Purkinje cell (primary cell): Measurements from ENCODE around the gene QRFP. TPM values are rescaled to one million over a fixed set of nuclear protein-coding genes. Genes with fewer than 3 reads are reported as not detected.

Source experiments
- polyA plus RNA-seq: library from polyadenylated mRNA; unstranded; fragments of >200 nt; fragmentation: Nextera tagmentation; gene quantifications from 2 replicates; pipeline ENCODE4 v1.2.1, GENCODE V29; 2014

QRFP gene, protein sequence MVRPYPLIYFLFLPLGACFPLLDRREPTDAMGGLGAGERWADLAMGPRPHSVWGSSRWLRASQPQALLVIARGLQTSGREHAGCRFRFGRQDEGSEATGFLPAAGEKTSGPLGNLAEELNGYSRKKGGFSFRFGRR
- not detected in 2 replicates for polyA plus RNA-seq

DNA sequence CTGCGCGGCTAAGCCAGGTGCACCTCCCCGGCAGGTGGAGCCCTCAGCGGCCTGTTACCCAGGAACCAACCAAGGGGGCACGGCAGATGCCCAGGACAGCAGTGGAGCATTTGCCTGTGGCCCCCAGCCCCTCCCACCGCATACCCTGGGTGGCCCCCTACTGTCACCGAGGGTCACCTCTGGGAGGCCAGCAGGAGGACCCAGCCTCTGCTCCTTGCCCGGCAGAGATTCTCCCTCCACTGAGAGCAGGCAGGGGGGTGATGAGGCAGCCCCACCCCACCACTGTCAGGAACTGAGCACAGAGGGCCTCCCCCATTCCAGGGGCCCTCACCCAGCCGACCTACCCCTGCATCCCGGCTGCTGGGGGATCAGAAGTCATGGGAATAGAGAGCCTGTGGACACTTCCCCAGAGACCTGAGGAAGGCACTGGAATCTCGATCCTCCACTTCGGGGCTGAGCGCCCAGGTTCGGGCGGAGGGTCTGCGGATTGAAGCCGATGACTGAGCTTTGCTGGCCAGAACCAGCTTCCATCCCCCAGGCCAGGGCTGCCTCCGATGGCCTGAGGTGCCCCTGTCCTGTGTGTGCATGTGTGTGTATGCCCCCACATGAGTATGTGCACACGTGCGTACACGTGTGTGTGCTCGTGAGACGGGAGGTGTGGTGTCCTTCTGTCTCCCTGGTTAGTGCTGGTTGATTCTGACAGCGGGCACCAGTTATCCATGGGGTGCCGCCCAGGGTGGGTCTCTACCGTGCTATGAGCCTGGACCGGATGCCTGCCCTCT lies at the start of gene QRFP:
QRFP (minus strand) TSS at position 580 of the 782 bp plus-strand sequence. CDS start 2,974 bp downstream, outside the sequence.

DNA sequence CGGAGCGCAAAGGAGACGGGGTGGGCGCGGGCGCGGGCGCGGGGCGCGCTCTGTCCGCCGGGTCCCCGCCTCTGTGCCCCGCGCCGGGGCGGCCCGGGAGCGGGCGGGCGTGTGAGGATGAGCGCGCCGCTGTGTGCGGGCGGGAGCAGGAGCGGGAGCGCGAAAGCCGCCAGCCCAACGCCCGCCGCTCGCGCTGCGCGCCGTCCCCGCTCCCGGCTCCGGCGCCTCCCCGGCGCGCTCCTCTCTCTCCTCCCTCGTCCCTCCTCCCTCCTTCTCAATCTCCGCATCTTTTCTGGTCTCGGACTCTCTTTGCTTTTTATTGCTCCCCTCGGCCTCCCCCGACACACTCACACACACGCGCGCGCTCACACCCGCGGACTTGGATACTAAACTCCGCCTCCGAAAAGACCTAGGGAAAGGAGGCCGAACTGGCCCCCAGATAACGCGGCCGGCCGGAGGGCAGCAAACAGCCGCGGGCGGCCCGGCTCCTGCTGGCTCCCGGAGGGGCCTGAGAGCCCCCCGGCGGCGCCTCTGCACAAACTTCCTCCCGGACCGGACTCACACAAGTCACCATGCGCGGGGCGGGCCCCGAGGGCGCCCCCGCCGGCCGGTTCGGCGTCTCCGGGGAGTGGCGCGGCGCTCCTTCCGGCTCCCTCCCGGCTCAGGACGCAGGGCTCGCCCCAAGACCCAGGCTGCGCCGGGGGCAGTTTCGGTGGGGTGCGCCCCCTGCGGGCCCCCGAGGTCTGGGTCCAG lies 42.2 kb upstream of the QRFP start, which contains the start of gene FIBCD1:
FIBCD1 (minus strand) TSS at position 596 of the 753 bp plus-strand sequence. CDS start 640 bp downstream, outside the sequence.

Other genes starting within 250 kb of the QRFP start
- gene PRDM12, start 232.2 kb downstream of the QRFP start, polyA plus RNA-seq, result 0.41 and 0.44 TPM in 2 replicates
- gene EXOSC2, start 203.0 kb downstream of the QRFP start, polyA plus RNA-seq, result 15.2 and 18.6 TPM in 2 replicates
- 1.0 and 3.1 TPM in 2 replicates for gene ABL1, start 61.6 kb downstream of the QRFP start, polyA plus RNA-seq
- not detected in 2 replicates for gene FIBCD1, start 42.4 kb upstream of the QRFP start, polyA plus RNA-seq
- not detected in 2 replicates for gene LAMC3, start 112.4 kb upstream of the QRFP start, polyA plus RNA-seq
- 2.3 and 2.6 TPM in 2 replicates for gene AIF1L, start 199.7 kb upstream of the QRFP start, polyA plus RNA-seq
- gene NUP214, start 228.8 kb upstream of the QRFP start, polyA plus RNA-seq, result 24.0 and 30.3 TPM in 2 replicates